A549 (cell line): ENCODE data around the gene TRIM47. TPM values are rescaled to one million over a fixed set of nuclear protein-coding genes. Genes with fewer than 3 reads are reported as not detected.

ENCODE experiments used
- ATAC-seq, 2 experiments: fragments of 200-7000 bp in 1 of 2; fragments of >200 bp in 1 of 2; cut with Nextera tagmentation in 1 of 2; cut with Tn5 transposase in 1 of 2; 3 replicates each; pipeline versions ENCODE4 v1.8.0 to v1.9.1; 2018 to 2020; ENCODE audit warnings: mild to moderate bottlenecking in 1 of 2, moderate library complexity in 1 of 2
- CTCF ChIA-PET: fragments of 300-600 bp; sonication (Branson Sonifier 250); formaldehyde crosslinking; extraction: SDS; loops from one replicate; lab custom pipeline; 2021; ENCODE audit warnings: antibody characterized with exemption, inconsistent platforms; lab: Yijun Ruan, JAX
- POLR2A ChIA-PET: fragments of 350-600 bp; formaldehyde crosslinking; extraction: SDS; loops from one replicate; lab custom pipeline; 2021; ENCODE audit warnings: antibody characterized with exemption, inconsistent platforms; lab: Yijun Ruan, JAX
- DNase-seq, 2 experiments: peaks; one replicate each; pipeline versions ENCODE4 v3.0.0 to v3.0.0-alpha.2; 2011 to 2016; ENCODE audit warnings: low read depth in 1 of 2, low spot score in 1 of 2
- FAIRE-seq: peaks from 2 replicates; lab custom pipeline; 2011; peaks lifted over from hg19 to GRCh38; lab: Jason Lieb, UNC
- H3K27ac ChIP-seq, 2 experiments: fragments of >200 bp; sonication (Bioruptor Twin); formaldehyde crosslinking; 3 replicates each; pipeline ENCODE4 v1.5.1; 2016 to 2017
- H3K4me1 ChIP-seq: fragments of >200 bp; sonication (Bioruptor Twin); formaldehyde crosslinking; 3 replicates; pipeline ENCODE4 v1.6.1; 2016
- H3K4me2 ChIP-seq: fragments of >200 bp; sonication (Bioruptor Twin); formaldehyde crosslinking; 3 replicates; pipeline ENCODE4 v1.6.1; 2016
- H3K4me3 ChIP-seq: fragments of >200 bp; sonication (Bioruptor Twin); formaldehyde crosslinking; 3 replicates; pipeline ENCODE4 v1.5.1; 2016
- H3K9me3 ChIP-seq: fragments of >200 bp; sonication (Bioruptor Twin); formaldehyde crosslinking; 3 replicates; pipeline ENCODE4 v1.6.1; 2016
- CBX2 ChIP-seq: fragments of 200-600 bp; sonication (generic); IDR thresholded peaks from 2 replicates; pipeline ENCODE4 v1.6.1; 2016; ENCODE audit warnings: low read depth, mild to moderate bottlenecking, borderline replicate concordance
- CHD2 ChIP-seq: fragments of 150-350 bp; IDR thresholded peaks from 2 replicates; pipeline ENCODE4 v1.6.1; 2014; ENCODE audit warnings: low read length; ENCODE audit not compliant: partially characterized antibody
- GATA3 ChIP-seq: IDR thresholded peaks from 2 replicates; pipeline ENCODE4 v1.6.1; 2012; ENCODE audit warnings: borderline replicate concordance
- HEYL ChIP-seq: fragments of 250-450 bp; sonication (Bioruptor Pico); IDR thresholded peaks from 2 replicates; pipeline ENCODE4 v1.8.0; 2021; ENCODE audit warnings: mild to moderate bottlenecking, moderate library complexity
- HOXA7 ChIP-seq: fragments of 250-450 bp; sonication (Bioruptor Pico); IDR thresholded peaks from 2 replicates; pipeline ENCODE4 v1.5.0; 2020; ENCODE audit warnings: mild to moderate bottlenecking, moderate library complexity
- KDM1A ChIP-seq: fragments of 200-600 bp; sonication (generic); IDR thresholded peaks from 2 replicates; pipeline ENCODE4 v1.6.1; 2016; ENCODE audit warnings: low read depth, mild to moderate bottlenecking
- MAFK ChIP-seq: fragments of 450-650 bp; IDR thresholded peaks from 2 replicates; pipeline ENCODE4 v1.6.1; 2014; ENCODE audit not compliant: partially characterized antibody
- MAZ ChIP-seq: fragments of 150-350 bp; IDR thresholded peaks from 2 replicates; pipeline ENCODE4 v1.6.1; 2014; ENCODE audit warnings: antibody characterized with exemption, low read depth, low read length, borderline replicate concordance
- NFE2L2 ChIP-seq: fragments of 150-350 bp; conservative IDR thresholded peaks from 2 replicates; pipeline ENCODE4 v1.6.1; 2014; ENCODE audit warnings: low read length
- NR3C1 ChIP-seq: fragments of >200 bp; sonication (Bioruptor Twin); formaldehyde crosslinking; IDR thresholded peaks from 3 replicates; pipeline ENCODE4 v1.6.1; 2017
- POLR2A ChIP-seq: IDR thresholded peaks from 2 replicates; pipeline ENCODE4 v1.6.1; 2012; ENCODE audit warnings: mild to moderate bottlenecking, low read length
- POLR2AphosphoS2 ChIP-seq: conservative IDR thresholded peaks from 2 replicates; pipeline ENCODE4 v1.6.1; 2012; ENCODE audit warnings: low read length, improper control_type of control experiment, inconsistent platforms
- RAD21 ChIP-seq, 2 experiments: fragments of >200 bp in 1 of 2; sonication (Bioruptor Twin) in 1 of 2; formaldehyde crosslinking in 1 of 2; IDR thresholded peaks in 1 of 2; conservative IDR thresholded peaks in 1 of 2; 2 replicates in 1 of 2; 3 replicates in 1 of 2; pipeline ENCODE4 v1.6.1; 2012 to 2018; ENCODE audit warnings: inconsistent platforms in 1 of 2
- RNF2 ChIP-seq: fragments of 200-600 bp; sonication (generic); IDR thresholded peaks from 2 replicates; pipeline ENCODE4 v1.6.1; 2016; ENCODE audit warnings: low read depth, mild to moderate bottlenecking, antibody characterized with exemption, moderate library complexity, borderline replicate concordance
- SREBF2 ChIP-seq: fragments of 450-650 bp; IDR thresholded peaks from 2 replicates; pipeline ENCODE4 v1.6.1; 2014; ENCODE audit warnings: mild to moderate bottlenecking, moderate library complexity
- TFCP2L1 ChIP-seq: fragments of 250-450 bp; sonication (Bioruptor Pico); IDR thresholded peaks from 2 replicates; pipeline ENCODE4 v1.5.0; 2021; ENCODE audit warnings: mild to moderate bottlenecking
- TP53 ChIP-seq: fragments of 250-450 bp; sonication (Bioruptor Pico); IDR thresholded peaks from 2 replicates; pipeline ENCODE4 v1.5.0; 2021; ENCODE audit warnings: mild to moderate bottlenecking, moderate library complexity
- ZC3H11A ChIP-seq: fragments of 450-650 bp; IDR thresholded peaks from 2 replicates; pipeline ENCODE4 v1.6.1; 2014; ENCODE audit warnings: antibody characterized with exemption, mild to moderate bottlenecking
- ZSCAN20 ChIP-seq: fragments of 250-450 bp; sonication (Bioruptor Pico); IDR thresholded peaks from 2 replicates; pipeline ENCODE4 v1.8.0; 2022; ENCODE audit warnings: mild to moderate bottlenecking, moderate library complexity
- WGBS: methylation state at CpG from one replicate; pipeline ENCODE4 v1.1.6; 2017; ENCODE audit errors: missing lambda C conversion rate; 5-methylcytosine and 5-hydroxymethylcytosine counted together
- polyA plus RNA-seq, 4 experiments: library from polyadenylated mRNA; depleted of rRNA in 3 of 4; stranded (reverse); fragments of >200 nt; fragmentation: RNase III in 1 of 4; extraction: RNeasy Plus Mini Kit Qiagen cat#74134 plus additional on column Dnase treatment in 1 of 4; gene quantifications; 2 replicates in 3 of 4; 3 replicates in 1 of 4; pipeline ENCODE4 v1.2.3, GENCODE V29; 2011 to 2017
- TF ChIP-seq, protein P1 (sequence below): fragments of 250-450 bp; sonication (Bioruptor Pico); IDR thresholded peaks from 2 replicates; pipeline ENCODE4 v1.5.0; 2020; ENCODE audit warnings: low read depth, mild to moderate bottlenecking, moderate library complexity
- TF ChIP-seq, protein P2 (sequence below): IDR thresholded peaks from 2 replicates; pipeline ENCODE4 v1.6.1; 2012
- TF ChIP-seq, protein P3 (sequence below): fragments of 150-350 bp; IDR thresholded peaks from 2 replicates; pipeline ENCODE4 v1.6.1; 2014; ENCODE audit warnings: low read depth, mild to moderate bottlenecking, low read length
- TF ChIP-seq, protein P4 (sequence below): fragments of 200-600 bp; sonication (generic); IDR thresholded peaks from 2 replicates; pipeline ENCODE4 v1.6.1; 2016; ENCODE audit warnings: antibody characterized with exemption, mild to moderate bottlenecking, moderate library complexity

The TRIM47 gene
- polyA plus RNA-seq, 2 of the 4 experiments (the other 2 are of a cell fraction), result 19.6 to 46.6 TPM

DNA sequence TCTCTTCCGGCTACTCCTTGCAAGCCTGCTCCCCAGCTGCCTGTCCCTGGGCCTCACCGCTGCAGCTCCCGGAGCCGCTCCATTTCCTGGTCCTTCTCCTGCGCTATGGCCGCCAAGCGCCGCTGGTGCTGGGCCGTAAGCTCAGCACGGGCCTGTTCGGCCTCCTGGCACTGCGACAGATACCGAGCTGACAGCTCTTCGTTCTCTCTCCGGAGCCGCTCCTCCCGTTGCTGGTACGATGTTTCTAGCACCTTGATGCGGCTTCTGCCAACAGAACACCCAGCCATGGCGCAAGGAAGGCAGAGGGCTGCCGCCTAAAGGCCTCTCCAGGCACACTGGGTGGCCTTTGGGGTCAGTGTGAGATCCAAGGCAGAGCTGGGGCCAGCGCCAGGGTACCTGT is 41.2 kb upstream of the TRIM47 start (continued):
- TF ChIP-seq, protein P1, sequence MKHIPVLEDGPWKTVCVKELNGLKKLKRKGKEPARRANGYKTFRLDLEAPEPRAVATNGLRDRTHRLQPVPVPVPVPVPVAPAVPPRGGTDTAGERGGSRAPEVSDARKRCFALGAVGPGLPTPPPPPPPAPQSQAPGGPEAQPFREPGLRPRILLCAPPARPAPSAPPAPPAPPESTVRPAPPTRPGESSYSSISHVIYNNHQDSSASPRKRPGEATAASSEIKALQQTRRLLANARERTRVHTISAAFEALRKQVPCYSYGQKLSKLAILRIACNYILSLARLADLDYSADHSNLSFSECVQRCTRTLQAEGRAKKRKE (CRISPR knock-in tag), result no peak
- TF ChIP-seq, protein P2, sequence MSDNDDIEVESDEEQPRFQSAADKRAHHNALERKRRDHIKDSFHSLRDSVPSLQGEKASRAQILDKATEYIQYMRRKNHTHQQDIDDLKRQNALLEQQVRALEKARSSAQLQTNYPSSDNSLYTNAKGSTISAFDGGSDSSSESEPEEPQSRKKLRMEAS, result no peak
- no peak for TF ChIP-seq GATA3
- no peak for TF ChIP-seq TP53 (CRISPR knock-in tag)
- TF ChIP-seq SREBF2, result no peak

DNA sequence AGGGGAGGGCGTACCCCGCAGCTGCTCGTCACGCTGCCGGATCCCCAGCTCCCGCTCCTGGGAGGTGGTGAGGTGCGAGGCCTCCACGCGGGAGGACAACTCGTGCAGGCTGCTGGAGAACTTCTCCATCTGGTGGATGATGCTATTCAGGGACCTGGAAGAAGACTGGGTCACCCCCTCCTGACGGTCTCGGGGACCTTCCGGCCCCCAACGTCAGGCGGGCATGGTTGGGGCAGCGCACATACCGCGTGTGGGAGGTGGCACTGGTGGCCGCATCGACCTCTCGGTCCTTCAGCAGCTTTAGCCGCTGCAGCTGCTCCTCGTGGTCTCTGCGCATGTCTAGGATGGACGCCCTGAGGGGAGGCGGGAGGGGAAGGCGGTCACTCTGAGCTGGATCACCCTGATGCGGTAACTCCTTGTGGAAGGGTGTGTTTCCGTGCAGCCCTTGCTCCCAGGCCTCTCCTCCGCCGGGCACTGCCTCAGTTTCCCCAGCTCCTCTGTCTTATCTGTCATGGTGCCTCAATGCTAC is 39.6 kb upstream of the TRIM47 start:
- CTCF ChIA-PET, result interaction anchor here (0.6 to 20.0 kb wide), 8 partner anchors 8 to 87 kb away, joined by 3 to 372 read pairs (median 10); partner anchors contain the start of genes CDK3, MRPL38, TRIM47 and TRIM65
- H3K4me2 ChIP-seq, result no peak overlapping the region
- ATAC-seq, result no peak
- TF ChIP-seq HOXA7 (no peak), POLR2A (no peak), CHD2 (no peak), TFCP2L1 (CRISPR knock-in tag) (no peak), ZSCAN20 (no peak), ZC3H11A (no peak), RNF2 (no peak), CBX2 (no peak), NFE2L2 (no peak), MAZ (no peak), RAD21 (conservative IDR thresholded peaks at IDR 0.05 in 1 of 2, IDR thresholded peaks at IDR 0.05 in 1 of 2) (no peak), MAFK (no peak), NR3C1 (no peak), HEYL (CRISPR knock-in tag) (no peak), KDM1A (no peak), POLR2AphosphoS2 (no peak)
- TF ChIP-seq, protein P1 (CRISPR knock-in tag), result no peak
- TF ChIP-seq, protein P3, sequence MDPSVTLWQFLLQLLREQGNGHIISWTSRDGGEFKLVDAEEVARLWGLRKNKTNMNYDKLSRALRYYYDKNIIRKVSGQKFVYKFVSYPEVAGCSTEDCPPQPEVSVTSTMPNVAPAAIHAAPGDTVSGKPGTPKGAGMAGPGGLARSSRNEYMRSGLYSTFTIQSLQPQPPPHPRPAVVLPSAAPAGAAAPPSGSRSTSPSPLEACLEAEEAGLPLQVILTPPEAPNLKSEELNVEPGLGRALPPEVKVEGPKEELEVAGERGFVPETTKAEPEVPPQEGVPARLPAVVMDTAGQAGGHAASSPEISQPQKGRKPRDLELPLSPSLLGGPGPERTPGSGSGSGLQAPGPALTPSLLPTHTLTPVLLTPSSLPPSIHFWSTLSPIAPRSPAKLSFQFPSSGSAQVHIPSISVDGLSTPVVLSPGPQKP, result no peak
- TF ChIP-seq, protein P4, sequence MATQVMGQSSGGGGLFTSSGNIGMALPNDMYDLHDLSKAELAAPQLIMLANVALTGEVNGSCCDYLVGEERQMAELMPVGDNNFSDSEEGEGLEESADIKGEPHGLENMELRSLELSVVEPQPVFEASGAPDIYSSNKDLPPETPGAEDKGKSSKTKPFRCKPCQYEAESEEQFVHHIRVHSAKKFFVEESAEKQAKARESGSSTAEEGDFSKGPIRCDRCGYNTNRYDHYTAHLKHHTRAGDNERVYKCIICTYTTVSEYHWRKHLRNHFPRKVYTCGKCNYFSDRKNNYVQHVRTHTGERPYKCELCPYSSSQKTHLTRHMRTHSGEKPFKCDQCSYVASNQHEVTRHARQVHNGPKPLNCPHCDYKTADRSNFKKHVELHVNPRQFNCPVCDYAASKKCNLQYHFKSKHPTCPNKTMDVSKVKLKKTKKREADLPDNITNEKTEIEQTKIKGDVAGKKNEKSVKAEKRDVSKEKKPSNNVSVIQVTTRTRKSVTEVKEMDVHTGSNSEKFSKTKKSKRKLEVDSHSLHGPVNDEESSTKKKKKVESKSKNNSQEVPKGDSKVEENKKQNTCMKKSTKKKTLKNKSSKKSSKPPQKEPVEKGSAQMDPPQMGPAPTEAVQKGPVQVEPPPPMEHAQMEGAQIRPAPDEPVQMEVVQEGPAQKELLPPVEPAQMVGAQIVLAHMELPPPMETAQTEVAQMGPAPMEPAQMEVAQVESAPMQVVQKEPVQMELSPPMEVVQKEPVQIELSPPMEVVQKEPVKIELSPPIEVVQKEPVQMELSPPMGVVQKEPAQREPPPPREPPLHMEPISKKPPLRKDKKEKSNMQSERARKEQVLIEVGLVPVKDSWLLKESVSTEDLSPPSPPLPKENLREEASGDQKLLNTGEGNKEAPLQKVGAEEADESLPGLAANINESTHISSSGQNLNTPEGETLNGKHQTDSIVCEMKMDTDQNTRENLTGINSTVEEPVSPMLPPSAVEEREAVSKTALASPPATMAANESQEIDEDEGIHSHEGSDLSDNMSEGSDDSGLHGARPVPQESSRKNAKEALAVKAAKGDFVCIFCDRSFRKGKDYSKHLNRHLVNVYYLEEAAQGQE, result no peak
- TF ChIP-seq, all 56 proteins: peak for 0
- Histone ChIP-seq H3K4me1 (no peaks in the 10 kb centered on the region), H3K9me3 (no peaks in the 10 kb centered on the region), H3K4me3 (no peak overlapping the region), H3K27ac (no peak overlapping the region)
- WGBS, result 95% methylated on average over 29 of the region's 31 CpGs
- no peak for DNase-seq
- POLR2A ChIA-PET, result no interaction called here
- no peak for FAIRE-seq
